GM10847 (cell line): ENCODE results near the gene PPM1N.

Source experiments
- POLR2A ChIP-seq: IDR thresholded peaks from 2 replicates; pipeline ENCODE4 v1.6.1; 2011; ENCODE audit not compliant: insufficient read length; ENCODE audit errors: extremely low read depth

The PPM1N gene

DNA sequence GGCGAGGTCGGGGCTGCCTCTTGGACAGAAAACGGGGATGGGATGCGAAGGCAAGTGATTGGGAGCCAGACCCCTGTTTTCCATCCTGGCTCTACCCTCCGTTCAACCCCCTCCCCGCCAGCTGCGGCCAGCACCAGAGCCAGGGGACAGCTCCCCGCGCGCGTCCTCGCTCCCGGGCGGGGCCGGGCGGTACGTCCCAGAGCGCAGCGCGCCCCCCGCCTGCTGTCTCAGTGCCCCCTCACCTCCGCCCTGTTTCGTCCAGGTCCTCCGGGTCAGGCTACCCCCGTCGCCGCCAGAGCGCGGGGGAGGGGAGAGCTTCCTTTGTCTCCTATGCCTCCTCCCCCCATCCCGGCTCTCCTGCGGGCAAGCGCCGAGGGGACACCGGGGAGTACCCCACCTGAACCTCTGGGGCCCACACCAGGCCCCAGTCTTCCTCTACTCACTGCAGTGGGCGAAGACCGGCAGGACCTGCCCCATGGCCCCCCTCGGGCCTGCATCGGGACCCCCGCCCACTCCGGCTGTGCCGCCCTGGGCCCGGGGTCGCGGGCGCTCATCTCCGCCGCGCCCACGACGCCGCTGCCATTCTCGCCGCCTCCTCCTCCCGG, 1.8 kb upstream of the PPM1N start:
- no peak for TF ChIP-seq POLR2A

- TF ChIP-seq POLR2A, result no peak
Measured at GRCh38 chr19:45497791-45498190, 452 bp upstream of the PPM1N start.

DNA sequence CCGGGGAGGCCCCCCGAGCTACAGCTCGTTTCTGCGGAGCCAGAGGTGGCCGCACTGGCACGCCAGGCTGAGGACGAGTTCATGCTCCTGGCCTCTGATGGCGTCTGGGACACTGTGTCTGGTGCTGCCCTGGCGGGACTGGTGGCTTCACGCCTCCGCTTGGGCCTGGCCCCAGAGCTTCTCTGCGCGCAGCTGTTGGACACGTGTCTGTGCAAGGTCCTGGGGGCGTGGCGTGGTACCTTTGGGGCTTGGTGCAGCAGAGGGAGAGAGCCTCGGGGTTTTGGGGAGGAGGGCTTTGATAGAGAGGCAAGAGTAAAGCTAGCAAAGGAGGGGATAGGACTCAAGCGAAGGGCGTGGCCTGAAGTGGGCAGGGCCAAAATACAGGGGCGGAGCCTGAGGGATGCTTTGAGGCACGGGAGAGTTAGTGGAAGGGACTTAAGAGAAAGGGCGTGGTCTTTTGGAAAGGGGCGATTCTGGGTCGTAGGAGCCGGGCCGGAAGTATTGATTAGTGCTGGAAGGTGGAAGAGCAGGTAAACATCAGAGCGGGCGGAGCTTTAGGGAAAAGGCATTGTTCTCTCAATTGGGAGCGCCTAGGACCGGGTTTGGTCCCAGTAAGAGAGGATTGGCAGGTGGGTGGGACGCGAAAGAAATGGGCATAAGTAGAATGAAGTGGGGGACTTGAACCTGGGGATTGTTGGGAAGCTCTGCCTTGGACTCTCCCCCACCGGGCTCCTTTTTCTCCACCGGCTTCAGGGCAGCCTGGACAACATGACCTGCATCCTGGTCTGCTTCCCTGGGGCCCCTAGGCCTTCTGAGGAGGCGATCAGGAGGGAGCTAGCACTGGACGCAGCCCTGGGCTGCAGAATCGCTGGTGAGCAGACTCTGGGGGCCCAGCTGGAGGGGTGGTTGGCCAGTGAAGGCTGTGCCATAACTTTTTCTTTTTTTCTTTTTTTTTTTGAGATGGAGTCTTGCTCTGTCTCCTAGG, 1.2 kb downstream of the PPM1N start:
- TF ChIP-seq POLR2A, result no peak

- TF ChIP-seq POLR2A, result no peak
Measured at GRCh38 chr19:45500918-45501729, 2.9 kb downstream of the PPM1N start.

DNA sequence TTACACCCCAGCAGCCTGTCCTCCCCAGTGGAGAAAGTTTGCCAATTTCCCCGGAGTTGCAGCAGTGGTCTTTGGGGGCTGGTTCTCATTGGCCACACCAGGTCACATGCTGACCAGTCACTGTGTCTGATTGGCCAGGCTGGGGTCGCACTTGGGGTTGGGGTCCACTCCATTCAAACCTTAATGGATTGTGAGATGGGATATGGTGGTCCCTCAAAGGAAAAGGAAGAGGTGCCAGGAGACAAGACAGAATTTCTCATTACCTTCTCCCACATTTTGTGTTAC, 3.4 kb downstream of the PPM1N start:
- TF ChIP-seq POLR2A, result no peak

DNA sequence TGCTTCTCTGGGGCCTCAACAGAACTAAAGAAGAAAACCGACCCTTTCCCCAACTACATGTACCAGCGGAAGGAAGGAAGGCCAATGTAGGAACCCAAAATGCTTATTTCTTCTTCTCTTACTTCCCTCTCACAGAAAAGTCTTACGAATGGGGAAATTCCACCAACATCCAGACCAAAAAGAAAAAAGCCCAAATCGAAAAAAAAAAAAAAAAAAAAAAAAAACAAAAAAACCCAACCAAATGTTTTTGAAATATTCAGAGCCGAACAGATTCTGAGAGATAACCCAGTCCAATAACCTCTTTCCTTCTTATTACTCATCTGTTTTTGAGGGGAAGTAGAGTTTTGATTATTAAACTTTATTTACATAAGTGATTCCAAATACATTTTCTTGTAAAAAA, 3.9 kb downstream of the PPM1N start:
- no peak for TF ChIP-seq POLR2A

DNA sequence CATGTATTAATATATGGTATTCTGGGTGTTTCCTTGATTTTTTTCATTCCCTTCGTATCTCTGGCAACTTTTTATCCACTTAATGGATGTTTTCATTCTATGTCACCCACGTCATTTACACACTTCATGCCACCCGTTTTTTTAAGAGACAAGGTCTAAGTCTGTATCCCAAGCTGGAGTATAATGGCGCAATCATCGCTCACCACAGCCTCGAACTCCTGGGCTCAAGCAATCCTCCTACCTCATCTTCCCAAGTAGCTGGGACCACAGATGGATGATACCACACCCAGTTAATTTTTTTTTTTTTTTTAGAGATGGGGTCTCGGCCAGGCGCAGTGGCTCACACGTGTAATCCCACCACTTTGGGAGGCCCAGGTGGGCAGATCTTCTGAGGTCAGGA, 5.7 kb downstream of the PPM1N start:
- no peak for TF ChIP-seq POLR2A

DNA sequence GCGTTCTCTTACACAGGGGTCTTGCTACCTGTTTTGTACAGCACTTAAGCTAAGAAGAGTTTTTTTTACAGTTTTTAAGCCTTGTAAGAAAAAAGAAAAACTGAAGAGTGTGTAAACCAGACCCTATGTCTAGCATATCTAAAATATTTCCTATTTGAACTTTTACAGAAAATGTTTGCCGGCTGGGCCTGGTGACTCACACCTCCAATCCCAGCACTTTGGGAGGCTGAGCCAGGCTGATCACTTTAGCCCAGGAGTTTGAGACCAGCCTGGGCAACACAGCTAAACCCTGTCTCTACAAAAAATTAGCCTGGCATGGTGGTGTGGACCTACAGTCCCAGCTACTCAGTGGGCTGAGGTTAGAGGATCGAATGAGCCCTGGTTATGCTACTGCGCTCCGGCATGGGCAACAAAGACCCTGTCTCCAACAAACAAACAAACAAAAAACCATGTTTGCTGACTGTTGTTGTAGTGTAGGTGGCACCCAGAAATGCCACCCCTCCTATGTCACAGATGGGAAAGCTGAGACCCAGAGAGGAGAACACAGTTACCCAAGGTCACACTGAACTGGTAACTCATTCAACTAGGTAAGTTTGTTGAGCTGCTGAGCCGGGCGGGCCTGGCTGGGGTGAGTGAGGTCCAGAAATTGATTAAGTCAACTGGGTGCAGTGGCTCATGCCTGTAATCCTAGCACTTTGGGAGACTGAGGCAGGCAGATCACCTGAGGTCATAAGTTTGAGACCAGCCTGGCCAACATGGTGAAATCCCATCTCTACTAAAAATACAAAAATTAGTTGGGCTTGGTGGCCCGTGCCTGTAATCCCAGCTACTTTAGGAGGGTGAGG, 7.1 kb downstream of the PPM1N start:
- no peak for TF ChIP-seq POLR2A

GRCh38 chr19:45505996-45506245, 7.7 kb downstream of the PPM1N start:
- TF ChIP-seq POLR2A, result no peak

GRCh38 chr19:45506246-45506988, 8.2 kb downstream of the PPM1N start:
- peak; percentile 60 for TF ChIP-seq POLR2A

DNA sequence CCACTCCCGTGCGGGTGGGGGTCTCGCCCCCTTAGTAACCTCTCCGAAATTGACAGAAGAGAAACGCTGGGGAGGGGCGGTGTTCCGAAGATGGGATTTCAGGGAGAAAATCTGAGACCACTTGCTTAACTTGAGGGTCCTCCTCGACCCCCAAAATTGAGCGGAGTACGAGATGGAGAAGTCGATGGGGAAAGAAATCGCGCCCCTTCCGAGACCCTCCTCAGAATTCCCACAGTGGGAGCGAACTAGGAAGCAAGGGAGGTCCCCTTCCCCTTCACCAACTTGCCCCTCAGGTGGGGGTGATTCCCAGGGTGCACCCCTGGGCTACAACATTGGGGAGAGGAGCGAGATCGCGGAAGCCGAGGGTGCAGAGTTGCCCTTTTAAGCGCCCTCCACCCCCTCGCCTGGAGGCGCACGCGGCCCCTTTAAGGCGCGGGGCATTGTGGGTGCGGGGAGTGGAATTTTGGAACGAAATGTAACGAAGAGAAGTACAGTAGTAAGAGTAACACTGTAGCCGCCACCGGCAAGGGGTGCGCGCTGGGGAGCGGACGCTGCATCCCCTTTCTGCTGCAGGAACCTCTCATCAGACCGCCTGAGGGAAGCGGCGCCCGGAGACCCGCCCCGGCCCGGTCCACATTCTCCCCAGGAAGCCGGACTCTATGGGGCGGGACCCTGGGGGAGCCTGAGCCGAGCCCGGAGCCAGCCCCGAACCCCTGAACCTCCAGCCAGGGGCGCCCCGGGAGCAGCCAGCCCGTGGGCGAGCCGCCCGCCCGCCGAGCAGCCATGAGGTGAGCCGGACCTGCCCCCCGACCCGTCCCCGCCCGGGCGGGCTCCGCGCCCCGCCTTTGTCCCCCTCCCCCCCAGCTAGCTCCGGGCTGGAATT, 9.0 kb downstream of the PPM1N start, which contains the start of gene VASP:
Gene VASP (plus strand): TSS at position 491 of the 883 bp plus-strand sequence. CDS start 293 bp downstream, at position 784.
- peak; percentile 98 for TF ChIP-seq POLR2A

- TF ChIP-seq POLR2A, result no peak
Measured at GRCh38 chr19:45507872-45508416, 9.7 kb downstream of the PPM1N start.

- no peak for TF ChIP-seq POLR2A
Measured at GRCh38 chr19:45508417-45508860, 10.2 kb downstream of the PPM1N start.
